HEK293 (cell line): ENCODE results near the gene SPATA22.

ENCODE experiments used
- CTCF ChIA-PET: fragments of 350-600 bp; formaldehyde crosslinking; extraction: SDS; loops from one replicate; lab custom pipeline; 2021; ENCODE audit warnings: antibody characterized with exemption; lab: Yijun Ruan, JAX
- POLR2A ChIA-PET: fragments of 300-600 bp; formaldehyde crosslinking; extraction: SDS; loops from one replicate; lab custom pipeline; 2020; ENCODE audit warnings: antibody characterized with exemption, inconsistent platforms; lab: Yijun Ruan, JAX
- H3K27ac ChIP-seq: fragments of 200-500 bp; sonication (Bioruptor generic); 2 replicates; pipeline ENCODE4 v1.5.1; 2014; ENCODE audit warnings: low read depth, low read length, control low read depth, inconsistent platforms; ENCODE audit errors: extremely low read depth
- H3K36me3 ChIP-seq, 2 experiments: fragments of 200-500 bp in 1 of 2; sonication (Bioruptor generic) in 1 of 2; 1 replicate in 1 of 2; 2 replicates in 1 of 2; pipeline ENCODE4 v1.5.1; 2014 to 2017; ENCODE audit warnings: inconsistent platforms in 2 of 2, low read length in 2 of 2; ENCODE audit not compliant: control insufficient read depth in 2 of 2, insufficient read depth in 1 of 2
- H3K4me1 ChIP-seq: fragments of 200-500 bp; sonication (Bioruptor generic); 2 replicates; pipeline ENCODE4 v1.5.1; 2014; ENCODE audit warnings: mild to moderate bottlenecking, low read length, inconsistent platforms; ENCODE audit not compliant: control insufficient read depth, insufficient read depth
- H3K4me3 ChIP-seq: 2 replicates; pipeline ENCODE4 v1.5.1; 2011; ENCODE audit warnings: low read depth, mild to moderate bottlenecking, control low read depth, low read length, moderate library complexity
- H3K9me3 ChIP-seq: fragments of 200-500 bp; sonication (Bioruptor generic); 2 replicates; pipeline ENCODE4 v1.5.1; 2014; ENCODE audit warnings: low read depth, low read length, inconsistent platforms; ENCODE audit not compliant: control insufficient read depth, insufficient read depth
- GFI1B ChIP-seq: fragments of 450-650 bp; formaldehyde crosslinking; IDR thresholded peaks from 2 replicates; pipeline ENCODE4 v1.5.1; 2016; ENCODE audit warnings: missing biosample characterization, missing genetic modification characterization
- IKZF3 ChIP-seq: fragments of 450-650 bp; IDR thresholded peaks from 2 replicates; pipeline ENCODE4 v1.5.0; 2018; ENCODE audit warnings: missing biosample characterization, mild to moderate bottlenecking, missing genetic modification characterization, moderate library complexity
- KLF8 ChIP-seq: fragments of 450-650 bp; formaldehyde crosslinking; IDR thresholded peaks from 2 replicates; pipeline ENCODE4 v1.5.1; 2016; ENCODE audit warnings: missing biosample characterization, missing genetic modification characterization
- KLF9 ChIP-seq: fragments of 450-650 bp; formaldehyde crosslinking; IDR thresholded peaks from 2 replicates; pipeline ENCODE4 v1.5.1; 2016; ENCODE audit warnings: missing biosample characterization, missing genetic modification characterization, low read depth
- SP3 ChIP-seq: fragments of 450-650 bp; formaldehyde crosslinking; IDR thresholded peaks from 2 replicates; pipeline ENCODE4 v1.5.1; 2016; ENCODE audit warnings: missing biosample characterization, missing genetic modification characterization
- SP7 ChIP-seq: fragments of 450-650 bp; formaldehyde crosslinking; IDR thresholded peaks from 2 replicates; pipeline ENCODE4 v1.5.1; 2016; ENCODE audit warnings: missing biosample characterization, missing genetic modification characterization
- TRIM28 ChIP-seq: IDR thresholded peaks from 2 replicates; pipeline ENCODE4 v1.6.1; 2011; ENCODE audit warnings: low read length, control low read depth, borderline replicate concordance
- ZBTB20 ChIP-seq: fragments of 450-650 bp; formaldehyde crosslinking; IDR thresholded peaks from 2 replicates; pipeline ENCODE4 v1.5.1; 2016; ENCODE audit warnings: missing biosample characterization, missing genetic modification characterization
- ZBTB49 ChIP-seq: fragments of 450-650 bp; formaldehyde crosslinking; IDR thresholded peaks from 2 replicates; pipeline ENCODE4 v1.5.1; 2016; ENCODE audit warnings: missing biosample characterization, missing genetic modification characterization, low read depth
- ZFP37 ChIP-seq: fragments of 450-650 bp; formaldehyde crosslinking; IDR thresholded peaks from 2 replicates; pipeline ENCODE4 v1.5.1; 2016; ENCODE audit warnings: missing biosample characterization, missing genetic modification characterization
- ZNF132 ChIP-seq: fragments of 450-650 bp; formaldehyde crosslinking; IDR thresholded peaks from 2 replicates; pipeline ENCODE4 v1.5.1; 2017; ENCODE audit warnings: missing biosample characterization, missing genetic modification characterization, borderline replicate concordance
- ZNF174 ChIP-seq: fragments of 450-650 bp; formaldehyde crosslinking; IDR thresholded peaks from 2 replicates; pipeline ENCODE4 v1.5.0; 2017; ENCODE audit warnings: missing biosample characterization, mild to moderate bottlenecking, missing genetic modification characterization
- ZNF175 ChIP-seq: fragments of 450-650 bp; formaldehyde crosslinking; IDR thresholded peaks from 2 replicates; pipeline ENCODE4 v1.5.1; 2016; ENCODE audit warnings: missing biosample characterization, missing genetic modification characterization
- ZNF48 ChIP-seq: fragments of 450-650 bp; formaldehyde crosslinking; IDR thresholded peaks from 2 replicates; pipeline ENCODE4 v1.5.1; 2016; ENCODE audit warnings: missing biosample characterization, missing genetic modification characterization
- ZNF530 ChIP-seq: fragments of 450-650 bp; formaldehyde crosslinking; IDR thresholded peaks from 2 replicates; pipeline ENCODE4 v1.5.1; 2016; ENCODE audit warnings: low read depth, missing biosample characterization, missing genetic modification characterization
- ZNF548 ChIP-seq: fragments of 450-650 bp; formaldehyde crosslinking; IDR thresholded peaks from 2 replicates; pipeline ENCODE4 v1.5.1; 2016; ENCODE audit warnings: missing biosample characterization, missing genetic modification characterization
- ZNF560 ChIP-seq: fragments of 450-650 bp; formaldehyde crosslinking; IDR thresholded peaks from 2 replicates; pipeline ENCODE4 v1.5.1; 2017; ENCODE audit warnings: missing biosample characterization, missing genetic modification characterization, borderline replicate concordance
- ZNF561 ChIP-seq: fragments of 450-650 bp; IDR thresholded peaks from 2 replicates; pipeline ENCODE4 v1.5.1; 2018; ENCODE audit warnings: missing biosample characterization, missing genetic modification characterization, borderline replicate concordance
- ZNF571 ChIP-seq: fragments of 450-650 bp; formaldehyde crosslinking; IDR thresholded peaks from 2 replicates; pipeline ENCODE4 v1.5.0; 2017; ENCODE audit warnings: missing biosample characterization, missing genetic modification characterization
- ZNF600 ChIP-seq: fragments of 450-650 bp; formaldehyde crosslinking; IDR thresholded peaks from 2 replicates; pipeline ENCODE4 v1.5.1; 2016; ENCODE audit warnings: missing biosample characterization, missing genetic modification characterization
- ZNF677 ChIP-seq: fragments of 450-650 bp; IDR thresholded peaks from 2 replicates; pipeline ENCODE4 v1.5.0; 2018; ENCODE audit warnings: missing biosample characterization, mild to moderate bottlenecking, missing genetic modification characterization, moderate library complexity
- ZNF701 ChIP-seq: fragments of 450-650 bp; formaldehyde crosslinking; IDR thresholded peaks from 2 replicates; pipeline ENCODE4 v1.5.1; 2016; ENCODE audit warnings: missing biosample characterization, missing genetic modification characterization
- ZNF747 ChIP-seq: fragments of 450-650 bp; formaldehyde crosslinking; IDR thresholded peaks from 2 replicates; pipeline ENCODE4 v1.5.1; 2016; ENCODE audit warnings: missing biosample characterization, missing genetic modification characterization
- ZNF843 ChIP-seq: fragments of 450-650 bp; formaldehyde crosslinking; IDR thresholded peaks from 2 replicates; pipeline ENCODE4 v1.5.1; 2016; ENCODE audit warnings: missing biosample characterization, missing genetic modification characterization
- ZSCAN16 ChIP-seq: fragments of 450-650 bp; formaldehyde crosslinking; IDR thresholded peaks from 2 replicates; pipeline ENCODE4 v1.5.1; 2016; ENCODE audit warnings: missing biosample characterization, missing genetic modification characterization
- ZSCAN23 ChIP-seq: fragments of 450-650 bp; formaldehyde crosslinking; IDR thresholded peaks from 2 replicates; pipeline ENCODE4 v1.5.1; 2016; ENCODE audit warnings: missing biosample characterization, missing genetic modification characterization
- TF ChIP-seq, protein P1 (sequence below): fragments of 450-650 bp; formaldehyde crosslinking; IDR thresholded peaks from 2 replicates; pipeline ENCODE4 v1.5.1; 2016; ENCODE audit warnings: missing biosample characterization, missing genetic modification characterization

SPATA22 gene

GRCh38 chr17:3485481-3486068, 14.0 kb upstream of the SPATA22 start:
- no peak overlapping the region for H3K4me3 ChIP-seq
- TF ChIP-seq ZNF530 (no peak), ZNF560 (tag by site-specific recombination) (no peak), ZNF48 (no peak), ZSCAN23 (tag by site-specific recombination) (no peak), KLF9 (tag by site-specific recombination) (no peak)
- no peaks in the 10 kb centered on the region for H3K9me3 ChIP-seq
- H3K27ac ChIP-seq, result no peak overlapping the region
- no peaks in the 10 kb centered on the region for H3K36me3 ChIP-seq
- CTCF ChIA-PET, result no interaction called here
- POLR2A ChIA-PET, result no interaction called here
- no peaks in the 10 kb centered on the region for H3K4me1 ChIP-seq

DNA sequence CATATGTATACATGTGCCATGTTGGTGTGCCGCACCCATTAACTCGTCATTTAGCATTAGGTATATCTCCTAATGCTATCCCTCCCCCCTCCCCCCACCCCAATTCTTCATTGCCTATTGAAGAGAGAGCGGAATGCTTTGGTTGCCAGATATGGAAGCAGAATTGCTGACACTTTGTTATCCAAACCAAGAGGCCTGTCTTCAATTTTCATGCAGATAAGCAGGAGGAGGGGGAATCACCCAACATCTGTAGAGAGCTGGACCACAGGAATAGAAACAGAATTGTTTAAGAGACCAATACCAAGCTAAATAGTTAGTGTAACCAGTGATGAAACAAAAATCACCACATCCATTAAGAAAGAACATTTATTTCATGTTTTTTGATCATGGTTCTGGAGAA, 11.2 kb upstream of the SPATA22 start:
- no peaks in the 10 kb centered on the region for H3K9me3 ChIP-seq
- ChIA-PET POLR2A (no interaction called here), CTCF (interaction anchor here (0.6 kb wide), 1 partner anchor 439 kb away, joined by 4 read pairs; no protein-coding TSS in a partner anchor)

GRCh38 chr17:3479988-3480387, 8.4 kb upstream of the SPATA22 start:
- Histone ChIP-seq H3K9me3 (no peaks in the 10 kb centered on the region), H3K4me1 (no peaks in the 10 kb centered on the region), H3K36me3 (no peaks in the 10 kb centered on the region)
- CTCF ChIA-PET, result interaction anchor here (0.6 kb wide), 2 partner anchors 72 to 206 kb away, joined by 3 to 5 read pairs; no protein-coding TSS in a partner anchor
- POLR2A ChIA-PET, result no interaction called here
- TF ChIP-seq ZSCAN16 (tag by site-specific recombination) (no peak), ZNF747 (tag by site-specific recombination) (no peak), ZNF174 (tag by site-specific recombination) (no peak), ZNF701 (tag by site-specific recombination) (no peak), ZNF175 (no peak), KLF8 (tag by site-specific recombination) (no peak), ZSCAN23 (tag by site-specific recombination) (no peak), SP7 (tag by site-specific recombination) (no peak), ZNF132 (no peak), IKZF3 (no peak), ZNF843 (tag by site-specific recombination) (no peak), ZNF677 (tag by site-specific recombination) (no peak), ZNF571 (tag by site-specific recombination) (no peak), ZBTB20 (tag by site-specific recombination) (no peak)
- TF ChIP-seq, protein P1, sequence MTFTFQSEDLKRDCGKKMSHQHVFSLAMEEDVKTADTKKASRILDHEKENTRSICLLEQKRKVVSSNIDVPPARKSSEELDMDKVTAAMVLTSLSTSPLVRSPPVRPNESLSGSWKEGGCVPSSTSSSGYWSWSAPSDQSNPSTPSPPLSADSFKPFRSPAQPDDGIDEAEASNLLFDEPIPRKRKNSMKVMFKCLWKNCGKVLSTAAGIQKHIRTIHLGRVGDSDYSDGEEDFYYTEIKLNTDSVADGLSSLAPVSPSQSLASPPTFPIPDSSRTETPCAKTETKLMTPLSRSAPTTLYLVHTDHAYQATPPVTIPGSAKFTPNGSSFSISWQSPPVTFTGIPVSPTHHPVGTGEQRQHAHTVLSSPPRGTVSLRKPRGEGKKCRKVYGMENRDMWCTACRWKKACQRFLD (tag by site-specific recombination), result no peak
- TF ChIP-seq, all 188 proteins: peak for 0
- Histone ChIP-seq H3K4me3 (no peak overlapping the region), H3K27ac (no peak overlapping the region)

More for the DNA sequence above, 11.2 kb upstream of the SPATA22 start:
- H3K4me3 ChIP-seq, result no peak overlapping the region
- TF ChIP-seq ZNF175, result no peak
- no peak for TF ChIP-seq ZNF548 (tag by site-specific recombination)
- no peak for TF ChIP-seq SP3 (tag by site-specific recombination)
- TF ChIP-seq ZFP37 (tag by site-specific recombination), result no peak
- TF ChIP-seq TRIM28, result no peak
- TF ChIP-seq ZNF600 (tag by site-specific recombination), result no peak
- no peak for TF ChIP-seq ZNF561
- no peak for TF ChIP-seq GFI1B (tag by site-specific recombination)
- no peak for TF ChIP-seq ZBTB49
- no peak overlapping the region for H3K27ac ChIP-seq
- no peaks in the 10 kb centered on the region for H3K4me1 ChIP-seq
- H3K36me3 ChIP-seq, result no peaks in the 10 kb centered on the region
